Nephron progenitor cell (in vitro differentiated cells): ENCODE data around the gene NBPF3.
"Not testable (repeated sequence)": the region's sequence is repeated elsewhere in the genome, so short reads cannot be mapped to it uniquely, and the experiment has no call there.

Experiments
- DNase-seq: peaks from one replicate; pipeline ENCODE4 v3.0.0; 2021
- H3K27ac Mint-ChIP-seq: 2 replicates; pipeline ENCODE4 v1.8.0; 2021; ENCODE audit warnings: mild to moderate bottlenecking, moderate library complexity, mixed read lengths
- H3K27me3 Mint-ChIP-seq: 2 replicates; pipeline ENCODE4 v1.8.0; 2021; ENCODE audit warnings: mild to moderate bottlenecking, low read depth, mixed read lengths; ENCODE audit not compliant: poor library complexity
- H3K36me3 Mint-ChIP-seq: 2 replicates; pipeline ENCODE4 v1.8.0; 2021; ENCODE audit warnings: low read depth, mixed read lengths
- H3K4me1 Mint-ChIP-seq: 2 replicates; pipeline ENCODE4 v1.8.0; 2021; ENCODE audit warnings: mixed read lengths
- H3K4me3 Mint-ChIP-seq: 2 replicates; pipeline ENCODE4 v1.8.0; 2021; ENCODE audit warnings: mild to moderate bottlenecking, moderate library complexity, mixed read lengths
- H3K9me3 Mint-ChIP-seq: 2 replicates; pipeline ENCODE4 v1.8.0; 2021; ENCODE audit warnings: mild to moderate bottlenecking, moderate library complexity, mixed read lengths
- TF ChIP-seq, protein P1 (sequence below): fragments of 200-600 bp; sonication (generic); IDR thresholded peaks from 2 replicates; pipeline ENCODE4 v1.5.0; 2021; ENCODE audit warnings: antibody characterized with exemption

The NBPF3 gene

GRCh38 chr1:21468599-21468998 is 28.7 kb downstream of the NBPF3 start:
- Mint-ChIP-seq H3K4me3 (no peak overlapping the region), H3K36me3 (peaks cover 25% of the 10 kb centered on the region), H3K27ac (no peak overlapping the region), H3K4me1 (no peaks in the 10 kb centered on the region), H3K27me3 (no peaks in the 10 kb centered on the region), H3K9me3 (no peaks in the 10 kb centered on the region)
- TF ChIP-seq, protein P1, sequence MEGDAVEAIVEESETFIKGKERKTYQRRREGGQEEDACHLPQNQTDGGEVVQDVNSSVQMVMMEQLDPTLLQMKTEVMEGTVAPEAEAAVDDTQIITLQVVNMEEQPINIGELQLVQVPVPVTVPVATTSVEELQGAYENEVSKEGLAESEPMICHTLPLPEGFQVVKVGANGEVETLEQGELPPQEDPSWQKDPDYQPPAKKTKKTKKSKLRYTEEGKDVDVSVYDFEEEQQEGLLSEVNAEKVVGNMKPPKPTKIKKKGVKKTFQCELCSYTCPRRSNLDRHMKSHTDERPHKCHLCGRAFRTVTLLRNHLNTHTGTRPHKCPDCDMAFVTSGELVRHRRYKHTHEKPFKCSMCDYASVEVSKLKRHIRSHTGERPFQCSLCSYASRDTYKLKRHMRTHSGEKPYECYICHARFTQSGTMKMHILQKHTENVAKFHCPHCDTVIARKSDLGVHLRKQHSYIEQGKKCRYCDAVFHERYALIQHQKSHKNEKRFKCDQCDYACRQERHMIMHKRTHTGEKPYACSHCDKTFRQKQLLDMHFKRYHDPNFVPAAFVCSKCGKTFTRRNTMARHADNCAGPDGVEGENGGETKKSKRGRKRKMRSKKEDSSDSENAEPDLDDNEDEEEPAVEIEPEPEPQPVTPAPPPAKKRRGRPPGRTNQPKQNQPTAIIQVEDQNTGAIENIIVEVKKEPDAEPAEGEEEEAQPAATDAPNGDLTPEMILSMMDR = peak; percentile 29
- peak; percentile 35 for DNase-seq

DNA sequence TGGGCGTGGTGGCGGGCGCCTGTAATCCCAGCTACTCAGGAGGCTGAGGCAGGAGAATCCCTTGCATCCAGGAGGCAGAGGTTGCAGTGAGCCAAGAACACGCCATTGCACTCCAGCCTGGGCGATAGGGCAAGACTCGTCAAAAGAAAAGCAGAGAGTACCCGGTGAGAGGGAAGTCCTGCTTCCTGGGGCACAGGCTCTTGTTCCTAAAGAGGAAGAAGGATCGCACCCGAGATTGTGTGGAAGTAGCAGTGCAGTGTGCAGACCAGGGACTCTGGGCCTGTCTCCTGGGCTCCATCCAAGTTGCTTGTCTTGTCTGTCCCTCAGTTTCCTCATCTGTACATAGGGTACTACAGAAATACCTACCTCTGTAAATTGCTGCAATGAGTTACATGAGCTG is 29.6 kb downstream of the NBPF3 start:
- DNase-seq = no peak
- no peaks in the 10 kb centered on the region for H3K9me3 Mint-ChIP-seq
- H3K4me3 Mint-ChIP-seq = no peak overlapping the region
- no peaks in the 10 kb centered on the region for H3K4me1 Mint-ChIP-seq
- no peak overlapping the region for H3K27ac Mint-ChIP-seq
- H3K27me3 Mint-ChIP-seq = no peaks in the 10 kb centered on the region
- peaks cover 35% of the 10 kb centered on the region for H3K36me3 Mint-ChIP-seq
- TF ChIP-seq, protein P1 = no peak

- Mint-ChIP-seq H3K27me3 (no peaks in the 10 kb centered on the region), H3K4me3 (no peak overlapping the region), H3K36me3 (peaks cover 60% of the 10 kb centered on the region), H3K4me1 (no peaks in the 10 kb centered on the region), H3K27ac (no peak overlapping the region), H3K9me3 (no peaks in the 10 kb centered on the region)
- no peak for DNase-seq
- TF ChIP-seq, protein P1 = no peak
These were observed 32.9 kb downstream of the NBPF3 start for GRCh38 chr1:21472861-21473260.

GRCh38 chr1:21478356-21478755 is 38.4 kb downstream of the NBPF3 start:
- DNase-seq = no peak
- no peak overlapping the region for H3K4me3 Mint-ChIP-seq
- H3K27me3 Mint-ChIP-seq = peaks cover 5% of the 10 kb centered on the region
- H3K9me3 Mint-ChIP-seq = no peaks in the 10 kb centered on the region
- TF ChIP-seq, protein P1 = no peak
- no peak overlapping the region for H3K27ac Mint-ChIP-seq
- H3K4me1 Mint-ChIP-seq = no peaks in the 10 kb centered on the region
- peaks cover 58% of the 10 kb centered on the region for H3K36me3 Mint-ChIP-seq

DNA sequence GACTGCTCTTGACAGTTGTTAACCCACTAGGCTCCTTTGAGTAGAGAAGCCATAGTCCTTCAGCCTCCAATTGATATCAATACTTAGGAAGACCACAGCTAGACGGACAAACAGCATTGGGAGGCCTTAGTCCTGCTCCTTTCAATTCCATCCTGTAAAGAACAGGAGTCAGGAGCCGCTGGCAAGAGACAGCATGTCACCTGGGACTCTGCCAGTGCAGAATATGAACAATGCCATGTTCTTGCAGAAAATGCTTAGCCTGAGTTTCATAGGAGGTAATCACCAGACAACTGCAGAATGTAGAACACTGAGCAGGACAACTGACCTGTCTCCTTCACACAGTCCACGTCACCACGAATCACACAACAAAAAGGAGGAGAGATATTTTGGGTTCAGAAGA is 43.9 kb downstream of the NBPF3 start:
- not testable (repeated sequence) for H3K27me3 Mint-ChIP-seq, H3K4me3 Mint-ChIP-seq, H3K27ac Mint-ChIP-seq, DNase-seq, H3K4me1 Mint-ChIP-seq, H3K9me3 Mint-ChIP-seq
- peaks cover 12% of the 10 kb centered on the region for H3K36me3 Mint-ChIP-seq

- Mint-ChIP-seq H3K27me3 (peaks cover 21% of the 10 kb centered on the region), H3K4me1 (no peaks in the 10 kb centered on the region), H3K4me3 (no peak overlapping the region), H3K9me3 (peaks cover 12% of the 10 kb centered on the region), H3K36me3 (no peaks in the 10 kb centered on the region), H3K27ac (no peak overlapping the region)
- DNase-seq = no peak
- TF ChIP-seq, protein P1 = no peak
These were observed 49.2 kb downstream of the NBPF3 start for GRCh38 chr1:21489146-21489545.
